Esophagus squamous epithelium (tissue), 4 donors: ENCODE data around the gene C12orf42.

Experiments used
- CTCF ChIP-seq, 6 experiments: fragments of 450-650 bp in 4 of 6; fragments of 200-600 bp in 2 of 6; sonication (generic) in 2 of 6; IDR thresholded peaks; one replicate each; pipeline ENCODE4 v1.5.1; 2016 to 2019; ENCODE audit warnings: antibody characterized with exemption in 6 of 6, mild to moderate bottlenecking in 4 of 6, moderate library complexity in 4 of 6
- POLR2A ChIP-seq, 4 donors: fragments of 450-650 bp; IDR thresholded peaks; one replicate each; pipeline ENCODE4 v1.6.1; 2017; ENCODE audit warnings: antibody characterized with exemption in 4 of 4, mild to moderate bottlenecking in 4 of 4, moderate library complexity in 3 of 4

GRCh38 chr12:103457471-103457870, 38.3 kb downstream of the C12orf42 start:
- TF ChIP-seq CTCF (IDR thresholded peaks at IDR 0.05) (no peak), POLR2A (IDR thresholded peaks at IDR 0.05) (no peak)
